IMR-90 (cell line): Measurements from ENCODE around the gene CYP2D6. TPM values are rescaled to one million over a fixed set of nuclear protein-coding genes. Genes with fewer than 3 reads are reported as not detected.

Experiments
- ATAC-seq: fragments of 200-7000 bp; cut with Tn5 transposase; 2 replicates; pipeline ENCODE4 v1.9.1; 2020; ENCODE audit warnings: low read depth, mild to moderate bottlenecking, moderate library complexity
- BruUV-seq: library from RNA; stranded (reverse); fragments of 400-500 nt; replicated peaks from 2 replicates; lab custom pipeline; 2021; lab: Mats Ljungman, UMichigan
- CTCF ChIA-PET: fragments of 300-600 bp; formaldehyde crosslinking; extraction: SDS; loops from one replicate; lab custom pipeline; 2021; ENCODE audit warnings: antibody characterized with exemption; lab: Yijun Ruan, JAX
- POLR2A ChIA-PET: fragments of 300-600 bp; sonication (Branson Sonifier 250); formaldehyde crosslinking; loops from one replicate; lab custom pipeline; 2022; ENCODE audit warnings: antibody characterized with exemption; ENCODE audit not compliant: unreplicated experiment; lab: Charles Lee
- DNase-seq: peaks from one replicate; pipeline ENCODE4 v3.0.0; 2013
- H2AFZ ChIP-seq: replicated peaks from 2 replicates; pipeline ENCODE3; 2013; ENCODE audit warnings: low read length, mild to moderate bottlenecking; ENCODE audit not compliant: poor library complexity
- H2AK5ac ChIP-seq: 2 replicates; pipeline ENCODE4 v1.6.1; 2013; ENCODE audit warnings: low read depth, low read length, inconsistent platforms
- H2AK9ac ChIP-seq: replicated peaks from 2 replicates; pipeline ENCODE3; 2013; ENCODE audit warnings: mild to moderate bottlenecking, low read depth, low read length, moderate library complexity; ENCODE audit not compliant: poor library complexity
- H2BK120ac ChIP-seq: 2 replicates; pipeline ENCODE4 v1.6.1; 2013; ENCODE audit warnings: low read depth, low read length, inconsistent platforms
- H2BK15ac ChIP-seq: 3 replicates; pipeline ENCODE4 v1.6.1; 2013; ENCODE audit warnings: low read depth, low read length, inconsistent platforms
- H2BK20ac ChIP-seq: 2 replicates; pipeline ENCODE4 v1.6.1; 2013; ENCODE audit warnings: low read depth, mild to moderate bottlenecking, inconsistent platforms, low read length, moderate library complexity
- H2BK5ac ChIP-seq: 2 replicates; pipeline ENCODE4 v1.6.1; 2013; ENCODE audit warnings: mild to moderate bottlenecking, low read depth, low read length, inconsistent platforms; ENCODE audit not compliant: poor library complexity, severe bottlenecking
- H3K14ac ChIP-seq: replicated peaks from 2 replicates; pipeline ENCODE4 v1.6.1; 2013; ENCODE audit warnings: low read depth, low read length, inconsistent platforms
- H3K18ac ChIP-seq: 2 replicates; pipeline ENCODE4 v1.6.1; 2013; ENCODE audit warnings: low read depth, low read length, control low read depth
- H3K23ac ChIP-seq: 2 replicates; pipeline ENCODE4 v1.6.1; 2013; ENCODE audit warnings: low read depth, low read length, inconsistent platforms
- H3K27ac ChIP-seq: 2 replicates; pipeline ENCODE4 v1.5.1; 2013; ENCODE audit warnings: mild to moderate bottlenecking, control low read depth, low read length; ENCODE audit not compliant: insufficient read depth
- H3K27me3 ChIP-seq: 2 replicates; pipeline ENCODE4 v1.6.1; 2013; ENCODE audit warnings: low read length; ENCODE audit not compliant: control insufficient read depth, insufficient read depth
- H3K36me3 ChIP-seq: 2 replicates; pipeline ENCODE4 v1.6.1; 2013; ENCODE audit warnings: low read length, mixed read lengths; ENCODE audit not compliant: control insufficient read depth, insufficient read depth
- H3K4ac ChIP-seq: 2 replicates; pipeline ENCODE4 v1.6.1; 2013; ENCODE audit warnings: low read depth, low read length, inconsistent platforms
- H3K4me1 ChIP-seq: 2 replicates; pipeline ENCODE4 v1.6.1; 2013; ENCODE audit warnings: low read length, mixed read lengths; ENCODE audit not compliant: control insufficient read depth, insufficient read depth
- H3K4me2 ChIP-seq: 2 replicates; pipeline ENCODE4 v1.6.1; 2013; ENCODE audit warnings: low read depth, mild to moderate bottlenecking, control low read depth, low read length, moderate library complexity
- H3K4me3 ChIP-seq: 2 replicates; pipeline ENCODE4 v1.5.1; 2013; ENCODE audit warnings: low read depth, mild to moderate bottlenecking, control low read depth, low read length, moderate library complexity; ENCODE audit not compliant: insufficient read depth
- H3K56ac ChIP-seq: 2 replicates; pipeline ENCODE4 v1.6.1; 2013; ENCODE audit warnings: low read length, inconsistent platforms; ENCODE audit not compliant: insufficient read depth; ENCODE audit errors: extremely low read depth
- H3K79me1 ChIP-seq, 2 experiments: 2 replicates each; pipeline ENCODE4 v1.6.1; 2013; ENCODE audit warnings: low read length in 2 of 2, inconsistent platforms in 1 of 2, low read depth in 1 of 2
- H3K9ac ChIP-seq: 2 replicates; pipeline ENCODE4 v1.6.1; 2013; ENCODE audit warnings: low read depth, low read length, control low read depth
- H3K9me1 ChIP-seq: 2 replicates; pipeline ENCODE4 v1.6.1; 2013; ENCODE audit warnings: low read length, inconsistent platforms; ENCODE audit not compliant: insufficient read depth
- H3K9me3 ChIP-seq: 2 replicates; pipeline ENCODE4 v1.6.1; 2013; ENCODE audit warnings: low read length; ENCODE audit not compliant: control insufficient read depth, insufficient read depth
- H4K20me1 ChIP-seq: 2 replicates; pipeline ENCODE4 v1.6.1; 2013; ENCODE audit warnings: low read length, inconsistent platforms; ENCODE audit not compliant: insufficient read depth
- H4K5ac ChIP-seq: 2 replicates; pipeline ENCODE4 v1.6.1; 2013; ENCODE audit warnings: mild to moderate bottlenecking, low read depth, low read length, control low read depth
- H4K8ac ChIP-seq, 2 experiments: 2 replicates each; pipeline ENCODE4 v1.6.1; 2013; ENCODE audit warnings: low read depth in 2 of 2, low read length in 2 of 2, control low read depth in 1 of 2, inconsistent platforms in 1 of 2
- H4K91ac ChIP-seq: 2 replicates; pipeline ENCODE4 v1.6.1; 2013; ENCODE audit warnings: low read depth, low read length, inconsistent platforms; ENCODE audit not compliant: insufficient read depth
- MAZ ChIP-seq: IDR thresholded peaks from 2 replicates; pipeline ENCODE4 v1.6.1; 2012; ENCODE audit warnings: low read depth, mild to moderate bottlenecking, low read length, improper control_type of control experiment, moderate library complexity, borderline replicate concordance
- MXI1 ChIP-seq: IDR thresholded peaks from 2 replicates; pipeline ENCODE4 v1.6.1; 2012; ENCODE audit warnings: low read depth, mild to moderate bottlenecking, low read length, moderate library complexity, borderline replicate concordance
- WGBS, 2 experiments: methylation state at CpG; one replicate each; pipeline versions ENCODE4 v1.1.5 to v1.1.7; 2013; ENCODE audit warnings: missing lambda C conversion rate in 2 of 2; ENCODE audit not compliant: insufficient read length in 1 of 2; ENCODE audit errors: extremely low coverage in 2 of 2; 5-methylcytosine and 5-hydroxymethylcytosine counted together
- dilution Hi-C: fragments of 300-500 bp; cut with HindIII; formaldehyde crosslinking; loops from one replicate; pipeline ENCODE4 v1.14.3; 2018; ENCODE audit warnings: low sequenced_read_pairs; ENCODE audit not compliant: unreplicated experiment
- in situ Hi-C: fragments of 300-500 bp; cut with MboI; formaldehyde crosslinking; loops from 3 replicates; pipeline ENCODE4 v1.14.3; 2019; ENCODE audit warnings: low sequenced_read_pairs, inconsistent platforms, mixed read lengths
- intact Hi-C: fragments of 100-400 bp; cut with micrococcal nuclease; formaldehyde crosslinking; loops from 2 replicates; pipeline ENCODE4 v1.10.0; 2022
- polyA plus RNA-seq, 3 experiments: library from polyadenylated mRNA; depleted of rRNA; stranded (reverse); fragments of >200 nt; gene quantifications; 2 replicates each; pipeline ENCODE4 v1.2.3, GENCODE V29; 2012; ENCODE audit warnings: low replicate concordance in 1 of 3
- total RNA-seq: library from RNA; depleted of rRNA; stranded (reverse); fragments of >200 nt; gene quantifications from 2 replicates; pipeline ENCODE4 v1.2.3, GENCODE V29; 2012

Gene CYP2D6
- total and polyA plus RNA-seq, 2 of the 4 experiments (the other 2 are of a cell fraction) = under 0.01 to 0.24 TPM

GRCh38 chr22:42080287-42080686 lies 50.3 kb downstream of the CYP2D6 start:
- no peak overlapping the region for H2BK20ac ChIP-seq
- dilution Hi-C loops (no loop called here), in situ Hi-C loops (no loop called here), intact Hi-C loops (no loop called here)
- peaks cover 6% of the 10 kb centered on the region for H3K4me1 ChIP-seq
- H2BK15ac ChIP-seq = no peak overlapping the region
- TF ChIP-seq MXI1 = peak; percentile 20; the same call in 1 of the 2 replicates
- TF ChIP-seq MAZ = no peak
- peak overlapping the region; percentile 39 for H3K14ac ChIP-seq
- H3K27me3 ChIP-seq = no peaks in the 10 kb centered on the region
- peak overlapping the region; percentile 71; the same call in 1 of the 2 replicates for H3K23ac ChIP-seq
- H3K9me1 ChIP-seq = peaks cover 12% of the 10 kb centered on the region; the same call in 1 of the 2 replicates
- POLR2A ChIA-PET = no interaction called here
- no peak overlapping the region for H3K56ac ChIP-seq
- H4K8ac ChIP-seq = peak overlapping the region; percentile 75 to 99; a peak in 3 of 4 replicates
- peak overlapping the region; percentile 86 for H3K4me2 ChIP-seq
- no peak overlapping the region for H2BK120ac ChIP-seq
- H3K9ac ChIP-seq = peak overlapping the region; percentile 80
- no peak overlapping the region for H3K18ac ChIP-seq
- peak overlapping the region; percentile 59 for H3K4me3 ChIP-seq
- CTCF ChIA-PET = interaction anchor here (0.5 kb wide), 1 partner anchor 119 kb away, joined by 4 read pairs; no protein-coding TSS in a partner anchor
- no peak overlapping the region for H2AK9ac ChIP-seq
- H4K5ac ChIP-seq = peak overlapping the region; percentile 70; the same call in 1 of the 2 replicates
- peaks cover 17% of the 10 kb centered on the region for H3K36me3 ChIP-seq
- H3K9me3 ChIP-seq = no peaks in the 10 kb centered on the region
- H4K91ac ChIP-seq = no peak overlapping the region
- H2AK5ac ChIP-seq = no peak overlapping the region; the same call in 1 of the 2 replicates
- peak overlapping the region; percentile 35; the same call in 1 of the 2 replicates for H3K27ac ChIP-seq
- WGBS, 2 experiments = no CpG with 5 or more reads among the region's 14 CpGs
- H2AFZ ChIP-seq = peak overlapping the region; percentile 98
- peak; percentile 10; the same call in 1 of the 2 replicates for ATAC-seq
- BruUV-seq = no TSS peak
- H2BK5ac ChIP-seq = peak overlapping the region; percentile 10
- DNase-seq = peak; percentile 53
- peak overlapping the region; percentile 61; the same call in 1 of the 2 replicates for H3K4ac ChIP-seq
- peaks cover 19 to 43% of the 10 kb centered on the region in 2 experiments for H3K79me1 ChIP-seq
- H4K20me1 ChIP-seq = no peaks in the 10 kb centered on the region
